ENCODE data around the gene SERBP1. TPM values are rescaled to one million over a fixed set of nuclear protein-coding genes. Genes with fewer than 3 reads are reported as not detected.
A peak's percentile ranks its signal among the peaks of the same experiment; 100 is the strongest.
"Not testable (repeated sequence)": the region's sequence is repeated elsewhere in the genome, so short reads cannot be mapped to it uniquely, and the experiment has no call there.

Gene SERBP1
- total RNA-seq, 1 donor = 96.1 TPM

DNA sequence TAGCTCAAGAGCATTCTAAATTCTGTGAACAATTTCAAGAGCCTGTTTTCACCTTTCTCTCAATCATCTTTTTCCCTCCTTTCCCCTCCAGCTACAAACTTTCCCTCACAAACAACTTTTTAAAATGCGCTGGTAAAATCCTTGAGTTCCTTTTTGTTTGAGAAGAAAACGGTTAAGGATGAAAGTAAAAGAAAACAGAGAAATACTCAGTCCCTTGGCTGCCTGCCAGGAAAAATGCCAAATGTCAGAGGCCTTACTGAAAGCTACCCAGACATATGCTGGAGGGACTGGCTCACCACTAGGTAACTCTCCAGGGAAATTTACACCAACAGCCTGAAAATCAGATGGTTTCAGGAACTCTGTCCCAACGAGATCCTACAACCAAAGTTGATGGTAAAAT is 11.0 kb upstream of the SERBP1 start:
- DNase-seq (ENCODE audit: low read depth in 2 of 3, low spot score in 2 of 3) = peak in 2 of 3 donors; percentile 57 to 84

DNA sequence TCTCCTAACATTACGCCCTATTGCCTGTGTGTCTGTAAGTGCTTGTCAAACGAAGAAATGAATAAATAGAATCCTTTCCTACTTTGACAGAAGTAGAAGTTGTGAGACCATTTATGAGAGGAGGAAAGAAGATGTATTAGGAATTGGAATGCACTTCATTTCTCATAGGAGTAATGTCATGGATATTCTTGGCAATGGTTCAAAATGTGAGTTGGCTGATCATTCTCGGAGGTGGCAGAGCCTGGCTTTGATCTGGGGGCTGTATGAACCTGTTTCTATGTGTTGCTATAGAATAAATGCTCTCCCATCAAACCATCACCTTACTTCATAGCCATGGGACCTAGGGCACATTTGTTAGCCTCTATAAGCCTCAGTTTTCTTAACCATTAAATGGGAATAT is 10.1 kb upstream of the SERBP1 start:
- DNase-seq (ENCODE audit: low read depth in 2 of 3, low spot score in 2 of 3) = no peak

DNA sequence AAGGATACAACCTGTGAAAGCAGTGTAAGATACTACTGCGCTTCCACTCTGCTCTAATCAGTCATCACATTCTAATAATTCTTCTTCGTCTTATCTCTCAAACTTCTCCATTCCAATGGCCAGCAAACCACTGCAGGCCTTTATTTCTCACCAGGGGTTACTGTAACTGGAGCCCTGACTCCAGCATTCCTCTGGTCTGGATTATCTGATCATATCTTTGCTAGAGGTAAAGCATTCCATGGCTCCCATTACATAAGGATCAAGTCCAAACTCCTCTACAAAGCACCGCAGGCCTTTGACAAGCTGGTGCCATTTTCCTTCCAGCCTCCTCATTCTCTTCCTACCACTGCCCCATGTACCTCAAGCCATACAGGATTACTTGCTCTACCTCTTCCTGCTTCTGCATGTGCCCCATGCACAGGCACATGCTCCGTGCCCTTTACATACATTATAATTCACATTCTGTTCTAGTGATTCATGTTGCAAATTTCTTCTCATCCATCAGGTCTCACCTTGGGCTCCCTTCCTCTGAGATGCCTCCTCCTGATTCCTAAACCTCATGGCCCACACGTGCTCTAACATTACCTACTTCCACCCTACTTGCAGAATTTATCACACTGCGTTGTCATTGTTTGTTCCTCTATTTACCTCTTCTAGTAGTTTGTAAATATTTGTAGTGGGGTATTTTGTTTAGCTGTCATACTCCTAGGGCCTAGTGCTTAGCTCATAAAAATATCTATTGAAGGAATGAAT is 9.3 kb upstream of the SERBP1 start:
- no peak for DNase-seq (ENCODE audit: low read depth in 2 of 3, low spot score in 2 of 3)

DNA sequence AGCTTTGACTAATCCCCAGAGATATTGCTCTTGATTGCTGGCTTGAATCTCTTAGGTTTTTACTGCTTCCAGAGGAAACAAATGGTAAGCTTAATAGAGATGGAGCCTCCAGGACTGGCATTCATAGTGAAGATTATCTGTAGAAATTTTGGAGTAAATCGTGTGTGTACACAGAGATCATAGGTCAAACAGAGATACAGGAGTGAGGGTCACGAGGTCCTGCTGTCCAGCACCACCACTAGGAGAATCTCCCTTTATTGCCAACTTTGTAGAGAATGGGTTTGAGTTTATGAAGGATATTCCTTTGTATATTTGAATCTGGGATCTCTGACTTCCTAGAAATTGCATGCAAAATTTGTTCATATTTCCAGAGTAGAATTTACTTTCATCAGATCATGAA is 7.8 kb upstream of the SERBP1 start:
- DNase-seq (ENCODE audit: low read depth in 2 of 3, low spot score in 2 of 3) = no peak

DNA sequence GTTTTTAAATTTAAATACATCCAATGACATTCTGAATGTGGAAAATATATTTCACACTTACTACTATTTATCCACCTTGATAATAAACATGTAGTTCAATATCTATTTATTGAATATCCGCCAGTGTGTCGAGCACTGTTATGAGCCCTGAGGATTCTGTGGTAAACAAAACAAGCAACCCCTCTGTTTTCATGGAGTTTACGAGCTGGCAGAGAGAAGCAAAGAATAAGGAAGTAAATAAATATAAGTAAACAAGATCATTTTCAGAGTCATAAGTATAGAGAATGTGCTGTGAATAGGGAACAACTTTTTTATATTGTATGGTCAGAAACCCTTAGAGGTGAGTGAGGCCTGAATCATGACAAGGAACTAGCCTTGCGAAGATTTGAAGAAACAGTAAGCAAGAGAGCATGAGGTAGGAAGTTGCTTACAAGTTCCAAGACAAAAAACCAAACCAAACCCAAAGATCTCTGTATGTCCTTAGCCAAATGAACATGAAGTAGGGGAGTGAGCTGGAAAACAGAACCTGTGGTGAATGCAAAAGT is 6.4 kb upstream of the SERBP1 start:
- no peak for DNase-seq (ENCODE audit: low read depth in 2 of 3, low spot score in 2 of 3)

DNA sequence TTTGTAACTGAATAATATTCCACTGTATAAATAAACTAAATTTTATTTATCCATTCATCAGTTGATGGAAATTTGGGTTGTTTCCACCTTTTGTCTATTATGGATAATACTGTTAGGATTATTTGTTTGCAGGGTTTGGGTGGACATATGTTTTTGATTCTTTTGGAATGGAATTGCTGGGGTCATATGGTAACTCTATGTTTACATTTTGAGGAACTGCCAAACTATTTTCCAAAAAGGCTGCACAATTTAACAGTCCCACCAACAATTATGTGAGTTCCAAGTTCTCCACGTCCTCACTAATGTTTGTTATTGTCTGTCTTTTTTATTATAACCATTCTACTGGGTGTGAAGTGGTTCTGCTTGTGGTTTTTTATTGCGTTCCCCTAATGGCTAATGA is 4.3 kb upstream of the SERBP1 start:
- DNase-seq (ENCODE audit: low read depth in 2 of 3, low spot score in 2 of 3) = no peak

DNA sequence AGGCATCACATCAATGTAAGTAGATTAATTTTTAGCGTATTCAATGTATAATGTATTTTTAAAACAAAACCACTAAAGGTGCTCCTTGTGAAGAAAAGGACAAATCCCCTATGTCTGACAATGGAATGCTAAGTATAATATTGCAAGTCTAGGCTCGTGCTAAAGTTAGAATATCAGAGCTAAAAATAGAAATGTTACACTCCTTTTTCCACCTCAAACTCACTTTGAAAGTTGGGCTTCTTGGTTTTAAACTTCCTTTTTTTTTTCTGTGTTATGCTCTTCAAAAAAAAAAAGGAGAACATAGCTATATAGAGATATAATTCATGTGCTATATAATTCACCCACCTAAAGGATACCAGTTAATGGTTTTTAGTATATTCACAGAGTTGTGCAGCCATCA is 3.6 kb upstream of the SERBP1 start:
- DNase-seq (ENCODE audit: low read depth in 2 of 3, low spot score in 2 of 3) = peak in 1 of 3 donors; percentile 73

DNA sequence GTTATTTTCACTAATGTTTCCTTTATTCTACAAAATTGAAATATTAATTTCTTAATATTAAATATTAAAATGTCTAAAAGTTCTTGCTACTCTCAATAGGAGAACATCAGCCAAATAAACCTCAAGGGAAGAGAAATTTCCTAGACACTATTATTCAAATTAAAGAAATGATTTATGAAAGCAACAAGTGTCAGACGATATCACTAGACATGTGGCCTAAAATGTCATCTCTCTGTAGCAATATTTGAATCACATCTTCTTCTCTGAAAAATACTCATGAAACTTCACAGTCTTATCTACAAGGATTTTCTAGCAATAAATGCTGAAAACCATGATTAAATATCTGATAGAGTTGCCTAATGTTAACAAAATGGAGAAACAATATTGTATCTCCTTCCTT is 2.5 kb upstream of the SERBP1 start:
- no peak for DNase-seq (ENCODE audit: low read depth in 2 of 3, low spot score in 2 of 3)

DNA sequence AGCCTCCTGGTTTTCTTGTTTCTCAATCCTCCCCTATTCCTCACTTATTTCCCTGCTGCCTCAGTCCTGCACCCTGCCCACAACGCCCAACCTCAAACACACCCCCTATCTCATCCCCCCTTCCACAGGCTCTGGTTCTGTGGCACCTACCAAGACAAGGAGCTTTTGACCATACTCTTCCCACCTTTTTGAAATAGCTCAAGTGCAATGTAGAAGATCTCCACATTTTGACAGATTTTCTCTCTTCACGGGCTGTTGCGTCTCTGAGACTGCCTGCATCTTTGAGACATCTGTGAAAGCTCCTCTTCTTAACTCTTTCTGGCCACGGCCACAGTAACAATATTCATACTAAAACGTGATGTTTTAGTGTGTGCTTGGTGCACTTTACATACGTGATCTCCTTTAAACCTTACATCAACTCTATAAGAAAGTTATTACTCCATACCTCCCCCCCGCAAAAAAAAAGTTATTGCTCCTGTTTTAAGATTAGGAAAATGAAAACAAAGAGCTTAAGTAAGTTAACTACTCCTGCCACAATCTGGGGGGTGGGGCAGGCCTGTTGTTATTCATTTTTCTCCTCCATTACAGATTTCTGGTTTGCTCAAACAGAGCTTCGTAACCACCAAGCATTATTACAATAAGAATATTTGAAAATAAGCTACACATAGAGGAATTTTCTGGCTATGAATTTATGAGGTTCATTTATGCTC is 1.8 kb upstream of the SERBP1 start:
- DNase-seq (ENCODE audit: low read depth in 2 of 3, low spot score in 2 of 3) = no peak

DNA sequence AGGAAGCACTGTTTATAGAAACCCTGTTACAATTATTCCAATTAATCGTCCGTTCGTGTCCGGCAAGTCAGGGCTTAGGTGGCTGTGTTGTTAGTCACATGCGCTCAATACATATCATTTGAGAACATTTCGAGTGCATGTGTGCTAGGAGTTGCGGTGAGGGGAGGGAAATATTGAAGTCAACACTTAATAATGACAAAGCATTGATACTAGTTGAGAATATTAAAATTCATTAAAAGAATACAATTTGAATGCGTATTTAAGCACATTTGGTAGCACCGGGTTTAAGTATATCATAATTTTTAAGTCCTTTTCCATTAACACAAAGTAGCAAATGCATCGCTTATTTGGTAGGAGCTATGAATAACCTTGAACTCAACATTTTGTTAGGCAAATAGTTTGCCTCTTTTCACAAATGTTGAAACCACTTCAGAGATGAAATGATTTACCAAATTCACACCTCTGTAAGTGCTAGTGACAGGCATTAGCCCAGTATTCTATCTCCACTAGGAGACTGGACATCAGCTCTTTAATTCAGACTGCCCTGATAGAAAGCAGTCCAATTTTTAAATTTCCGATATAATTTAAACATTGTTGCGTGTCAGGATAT is 1.1 kb upstream of the SERBP1 start:
- DNase-seq (ENCODE audit: low read depth in 2 of 3, low spot score in 2 of 3) = no peak

DNA sequence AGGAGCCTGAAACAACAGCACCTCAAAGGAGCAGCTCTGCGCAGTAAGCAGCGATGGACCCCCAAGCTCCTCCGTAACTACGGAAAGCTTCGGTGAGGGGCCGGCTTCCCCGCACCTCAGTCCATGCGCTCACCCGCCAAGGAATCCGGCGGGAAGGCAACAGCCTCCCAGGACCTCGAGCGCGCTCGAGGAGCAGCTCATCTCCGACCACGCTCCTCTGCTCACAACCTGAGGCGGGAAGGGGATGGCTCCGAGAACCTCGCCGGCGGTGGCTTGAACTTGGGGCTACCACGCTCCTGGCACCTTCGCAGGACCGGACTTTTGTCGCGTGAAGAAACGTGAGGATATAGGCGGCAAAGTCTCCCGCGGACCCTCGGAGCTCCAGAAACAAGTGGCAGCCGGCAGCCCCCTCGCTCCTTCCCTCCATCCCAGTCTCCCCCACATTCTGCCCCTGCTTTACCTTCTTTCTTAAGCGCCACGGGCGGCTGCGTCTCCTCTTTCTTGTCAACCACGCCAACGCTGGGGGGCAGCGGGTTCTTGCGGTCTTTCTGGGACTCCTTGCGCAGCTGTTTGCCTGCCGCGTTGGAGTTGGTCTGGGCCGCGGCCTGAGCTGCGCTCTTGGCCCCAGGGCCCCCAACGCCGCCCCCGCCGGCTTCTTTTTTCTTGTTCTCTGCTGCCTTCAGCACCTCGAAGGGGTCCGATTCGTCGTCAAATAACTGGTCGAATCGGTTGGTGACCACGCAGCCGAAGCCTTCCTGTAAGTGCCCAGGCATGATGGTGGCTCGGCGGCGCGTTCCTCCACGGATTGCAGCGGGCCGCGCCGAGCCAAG is 459 bp downstream of the SERBP1 start:
- peak in 1 of 3 donors; percentile 20 for DNase-seq (ENCODE audit: low read depth in 2 of 3, low spot score in 2 of 3)

DNA sequence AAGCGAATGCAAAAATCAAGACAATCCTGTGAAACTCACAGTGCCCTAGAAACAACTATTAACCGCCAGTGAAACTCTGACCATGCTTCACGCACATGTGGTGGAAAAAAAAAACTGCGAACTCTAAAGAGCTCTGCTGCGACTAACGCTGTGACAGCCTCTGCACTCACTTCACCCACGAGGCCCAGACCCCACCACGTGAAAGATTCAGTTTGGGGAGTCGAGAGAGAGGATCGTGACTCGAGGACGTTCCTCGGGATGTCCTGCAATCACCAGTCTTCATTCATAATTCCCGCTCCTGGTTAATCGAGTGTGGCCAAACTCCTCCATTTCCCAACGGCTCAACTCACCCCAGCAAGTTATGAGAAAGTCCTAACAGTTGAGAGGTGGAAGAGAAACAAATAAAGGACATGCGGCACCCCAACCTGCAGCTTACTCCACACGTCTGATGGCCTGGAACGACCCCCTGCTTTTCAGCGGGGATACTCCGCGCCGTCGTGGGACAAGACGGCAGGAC is 1.1 kb downstream of the SERBP1 start:
- peak in 1 of 3 donors; percentile 21 for DNase-seq (ENCODE audit: low read depth in 2 of 3, low spot score in 2 of 3)

DNA sequence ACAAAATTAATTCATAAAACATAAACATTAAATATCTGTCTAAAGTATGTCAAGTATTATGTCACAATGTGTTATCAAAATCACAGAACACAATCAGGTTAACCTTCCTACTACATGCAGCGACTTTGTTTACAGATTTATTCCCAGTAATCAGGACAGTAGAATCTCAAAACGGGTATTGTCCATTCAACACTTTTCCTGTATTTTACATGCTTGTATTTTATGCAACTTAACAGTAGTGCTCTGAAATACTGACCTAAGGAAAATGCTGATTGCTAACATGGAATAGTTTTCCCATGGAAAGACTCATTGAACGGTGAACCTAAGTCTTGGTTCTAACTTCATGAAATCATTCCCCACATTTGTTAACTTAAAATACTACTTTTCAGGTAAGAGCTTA is 2.3 kb downstream of the SERBP1 start:
- no peak for DNase-seq (ENCODE audit: low read depth in 2 of 3, low spot score in 2 of 3)

DNA sequence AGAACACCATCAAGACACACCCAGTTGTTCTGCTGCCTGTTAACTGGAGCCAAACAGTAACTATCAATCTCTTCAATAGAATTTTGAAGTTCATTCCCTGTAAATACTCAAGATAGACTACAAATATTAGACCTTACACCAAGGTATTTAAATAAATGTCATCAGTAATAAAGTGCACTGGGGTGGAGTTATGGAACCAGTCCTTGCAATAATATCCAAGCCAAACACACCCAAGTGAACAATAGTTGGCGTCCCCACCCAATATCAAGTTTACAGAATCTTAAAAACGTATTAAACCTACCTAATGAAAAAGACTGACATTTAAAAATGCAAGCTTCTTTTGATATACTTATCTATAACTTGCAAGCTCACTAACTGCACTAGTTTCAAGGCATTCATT is 2.7 kb downstream of the SERBP1 start:
- no peak for DNase-seq (ENCODE audit: low read depth in 2 of 3, low spot score in 2 of 3)

DNA sequence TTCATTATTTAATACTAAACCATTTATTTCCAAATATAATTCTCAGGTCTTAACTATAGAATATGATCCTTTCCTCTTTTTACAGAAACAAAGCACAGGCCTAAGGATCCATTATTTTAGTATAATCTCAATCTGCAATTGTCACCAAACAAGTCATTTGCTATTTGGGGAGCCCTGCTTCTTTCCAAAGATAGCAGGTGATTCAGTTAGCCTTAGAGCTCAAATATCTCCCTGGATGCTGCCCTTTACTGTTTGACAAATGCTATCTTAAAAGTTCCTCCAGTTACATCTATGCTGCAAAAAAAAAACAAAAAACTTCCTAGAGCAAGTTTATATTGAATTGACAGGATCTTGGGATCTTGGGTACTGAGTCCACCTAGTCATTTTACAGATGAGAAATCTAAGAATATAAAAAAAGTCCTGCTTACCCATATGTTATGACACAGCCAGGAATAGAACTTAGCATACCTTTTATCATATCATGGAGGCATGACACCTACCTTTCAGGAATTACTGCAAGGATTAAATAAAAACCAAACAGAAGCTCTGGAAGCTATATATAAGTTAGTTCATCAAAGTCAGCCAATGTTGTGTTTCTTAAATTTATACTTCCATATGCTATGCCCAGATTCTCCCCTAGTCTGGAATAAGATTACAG is 9.2 kb downstream of the SERBP1 start:
- DNase-seq (ENCODE audit: low read depth in 2 of 3, low spot score in 2 of 3) = no peak

DNA sequence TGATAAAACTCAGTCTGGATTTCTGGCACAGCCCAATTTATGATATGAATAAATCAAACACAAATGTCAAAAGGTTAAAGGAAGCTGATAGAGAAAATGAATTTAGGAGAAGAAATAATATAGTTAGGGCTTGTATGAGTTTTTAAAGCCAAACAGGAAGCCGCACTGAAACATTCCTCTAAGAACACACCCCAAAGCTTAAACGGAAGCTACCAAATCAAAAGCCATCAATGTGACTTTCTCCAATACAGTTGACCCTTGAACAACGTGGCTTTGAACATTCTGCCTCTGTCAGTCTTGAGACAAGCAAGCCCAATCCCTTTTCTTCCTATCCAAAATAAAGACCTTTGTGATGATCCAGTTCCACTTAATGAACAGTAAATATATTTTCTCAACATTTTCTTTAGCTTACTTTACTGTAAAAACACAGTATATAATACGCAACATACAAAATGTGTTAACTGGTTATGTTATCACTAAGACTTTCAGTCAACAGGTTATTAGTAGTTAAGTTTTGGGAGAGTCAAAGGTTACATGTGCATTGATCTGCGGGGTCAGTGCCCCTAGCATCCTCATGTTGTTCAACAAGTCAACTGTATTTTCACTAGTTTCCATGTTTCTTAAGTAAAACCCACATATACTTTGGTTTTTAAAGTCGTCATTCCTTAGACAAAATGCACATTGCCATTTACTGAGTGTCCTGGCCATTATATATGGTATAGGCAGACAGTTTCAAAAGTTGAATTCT is 11.2 kb downstream of the SERBP1 start:
- DNase-seq (ENCODE audit: low read depth in 2 of 3, low spot score in 2 of 3) = no peak

DNA sequence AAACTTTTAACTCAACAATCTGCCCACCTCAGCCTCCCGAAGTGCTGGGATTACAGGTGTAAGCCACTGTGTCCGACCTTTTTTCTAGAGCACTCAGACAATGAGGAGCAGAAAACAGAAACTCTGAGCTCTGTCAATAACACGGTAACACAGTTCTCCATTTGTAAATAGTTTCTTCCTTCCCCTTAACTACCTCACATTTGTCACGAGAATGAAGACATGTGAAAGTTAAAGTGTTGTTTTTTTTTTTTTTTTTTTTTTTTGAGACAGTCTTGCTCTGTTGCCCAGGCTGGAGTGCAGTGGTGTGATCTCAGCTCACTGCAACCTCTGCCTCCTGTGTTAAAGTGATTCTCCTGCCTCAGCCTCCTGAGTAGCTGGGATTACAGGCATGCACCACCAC is 12.5 kb downstream of the SERBP1 start:
- DNase-seq (ENCODE audit: low read depth in 2 of 3, low spot score in 2 of 3) = not testable (repeated sequence)

DNA sequence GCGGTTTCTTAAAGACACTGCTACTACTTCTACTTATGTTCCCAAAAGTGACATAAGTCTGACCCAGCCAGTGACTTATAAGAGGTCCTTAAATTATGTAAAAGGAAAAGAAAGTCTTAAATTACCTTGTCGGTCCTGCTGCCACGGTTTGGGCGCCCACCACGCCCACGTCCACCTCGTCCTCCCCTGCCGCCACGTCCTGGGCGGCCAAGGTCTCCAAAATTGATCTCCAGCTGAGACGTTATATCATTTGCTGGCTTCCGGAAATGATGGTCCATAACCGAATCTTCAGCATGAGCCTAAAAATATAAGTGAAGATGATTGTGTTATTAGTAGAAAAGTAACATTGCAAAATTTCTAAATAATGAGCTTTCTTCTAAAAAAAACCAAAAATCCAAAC is 15.2 kb downstream of the SERBP1 start:
- no peak for DNase-seq (ENCODE audit: low read depth in 2 of 3, low spot score in 2 of 3)

DNA sequence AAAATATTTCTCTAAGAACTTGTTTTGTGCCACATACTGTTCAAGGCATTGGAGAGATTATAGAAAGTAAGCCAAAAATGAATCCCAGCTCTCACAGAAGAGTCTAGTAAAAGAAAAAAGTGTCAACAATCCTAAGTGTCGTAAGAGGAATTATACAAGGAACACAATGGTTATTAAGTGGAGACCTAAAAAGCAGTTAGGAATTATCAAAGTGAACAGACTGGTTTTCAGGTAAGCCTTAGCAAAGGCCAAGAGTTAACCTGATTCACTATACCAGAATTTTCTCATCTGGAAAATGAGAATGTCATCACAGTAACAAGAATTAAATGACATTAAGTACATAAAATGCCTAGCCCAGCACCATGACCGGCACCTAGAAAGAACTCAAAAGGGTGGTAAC is 15.6 kb downstream of the SERBP1 start:
- no peak for DNase-seq (ENCODE audit: low read depth in 2 of 3, low spot score in 2 of 3)

All from hematopoietic multipotent progenitor cell (in vitro differentiated cells).